GM19023 (cell line): ENCODE results near the gene PITX2.

Source experiments
- ATAC-seq: cut with Tn5 transposase; IDR thresholded peaks from one replicate; pipeline ENCODE4 v1.9.1; 2021; ENCODE audit warnings: mild to moderate bottlenecking, moderate library complexity; ENCODE audit not compliant: unreplicated experiment

The PITX2 gene

DNA sequence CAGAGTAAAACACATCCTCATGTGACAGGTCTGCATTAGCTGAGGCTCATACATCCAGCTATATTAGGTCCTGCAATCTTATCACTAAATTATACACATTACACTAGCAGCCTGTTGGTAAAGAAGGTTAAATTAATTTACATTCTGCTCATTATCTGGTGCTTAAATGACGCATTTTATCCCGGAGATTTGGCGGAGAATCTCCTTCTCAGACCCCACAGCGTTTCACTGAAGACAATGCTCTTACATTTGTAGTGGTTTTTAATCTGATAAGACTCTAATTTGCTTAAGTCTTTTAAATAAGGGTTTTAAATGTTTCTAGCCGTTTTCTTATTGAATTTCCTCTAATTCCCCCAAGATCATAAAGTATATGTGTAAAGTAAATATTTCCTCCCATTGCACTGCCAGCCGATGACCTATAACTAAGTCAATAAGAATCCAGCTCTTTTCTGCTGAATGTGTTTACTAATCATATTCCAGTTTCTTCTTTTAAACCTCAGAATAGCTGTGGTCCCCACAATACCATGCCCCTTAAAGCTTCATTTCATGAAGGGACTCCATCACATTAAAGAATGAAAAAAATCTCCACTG lies 2.1 kb upstream of the PITX2 start:
- ATAC-seq: no peak

DNA sequence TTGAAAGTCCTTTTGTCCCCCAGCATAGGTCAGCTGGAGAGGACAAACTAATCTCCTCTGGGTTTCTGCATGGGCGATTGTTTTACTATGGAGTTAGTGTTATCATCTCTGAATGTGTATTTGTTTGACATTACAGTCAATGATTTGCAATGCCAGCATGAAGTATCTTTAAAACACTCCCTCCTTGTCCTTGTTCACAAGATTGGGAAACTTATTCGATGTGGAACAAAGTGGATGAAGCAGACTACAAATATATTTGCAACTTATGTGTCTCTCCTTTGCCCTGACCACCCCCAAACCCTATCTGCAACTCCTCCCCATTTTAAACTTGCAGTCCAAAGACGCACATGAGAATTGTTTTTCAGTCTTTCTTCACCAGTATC lies 1.5 kb upstream of the PITX2 start:
- ATAC-seq: no peak

DNA sequence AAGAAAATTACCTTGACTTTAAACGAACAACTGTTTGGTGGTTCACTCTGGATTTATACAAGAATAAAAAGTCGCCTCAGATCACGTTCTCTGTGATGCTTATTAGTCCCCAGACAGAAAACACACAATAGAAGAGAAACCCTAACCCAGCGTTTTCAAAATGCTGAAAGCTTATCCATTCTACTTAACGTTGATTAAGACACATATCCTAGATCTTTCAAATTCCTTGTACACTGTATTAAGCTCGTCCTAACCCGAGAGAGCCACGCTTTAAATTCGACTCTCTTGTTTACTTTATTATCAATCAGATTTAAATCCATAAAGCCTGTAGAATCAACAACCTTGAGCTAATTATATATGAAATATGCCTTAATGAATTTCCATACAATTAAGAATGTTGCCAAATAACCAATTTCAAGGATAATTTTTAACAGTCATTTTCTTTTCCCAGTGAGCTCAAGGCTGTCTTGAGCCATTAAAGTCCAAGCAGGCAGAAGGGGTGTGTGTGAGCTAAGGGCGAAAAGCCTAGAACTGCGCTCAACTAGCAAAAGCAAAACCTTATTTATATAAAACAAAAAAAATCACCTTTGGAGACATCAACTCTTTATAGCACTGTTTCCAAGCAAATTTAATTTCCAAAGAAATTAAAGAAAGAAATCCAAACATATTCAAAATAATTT lies 981 bp upstream of the PITX2 start:
- ATAC-seq: no peak

DNA sequence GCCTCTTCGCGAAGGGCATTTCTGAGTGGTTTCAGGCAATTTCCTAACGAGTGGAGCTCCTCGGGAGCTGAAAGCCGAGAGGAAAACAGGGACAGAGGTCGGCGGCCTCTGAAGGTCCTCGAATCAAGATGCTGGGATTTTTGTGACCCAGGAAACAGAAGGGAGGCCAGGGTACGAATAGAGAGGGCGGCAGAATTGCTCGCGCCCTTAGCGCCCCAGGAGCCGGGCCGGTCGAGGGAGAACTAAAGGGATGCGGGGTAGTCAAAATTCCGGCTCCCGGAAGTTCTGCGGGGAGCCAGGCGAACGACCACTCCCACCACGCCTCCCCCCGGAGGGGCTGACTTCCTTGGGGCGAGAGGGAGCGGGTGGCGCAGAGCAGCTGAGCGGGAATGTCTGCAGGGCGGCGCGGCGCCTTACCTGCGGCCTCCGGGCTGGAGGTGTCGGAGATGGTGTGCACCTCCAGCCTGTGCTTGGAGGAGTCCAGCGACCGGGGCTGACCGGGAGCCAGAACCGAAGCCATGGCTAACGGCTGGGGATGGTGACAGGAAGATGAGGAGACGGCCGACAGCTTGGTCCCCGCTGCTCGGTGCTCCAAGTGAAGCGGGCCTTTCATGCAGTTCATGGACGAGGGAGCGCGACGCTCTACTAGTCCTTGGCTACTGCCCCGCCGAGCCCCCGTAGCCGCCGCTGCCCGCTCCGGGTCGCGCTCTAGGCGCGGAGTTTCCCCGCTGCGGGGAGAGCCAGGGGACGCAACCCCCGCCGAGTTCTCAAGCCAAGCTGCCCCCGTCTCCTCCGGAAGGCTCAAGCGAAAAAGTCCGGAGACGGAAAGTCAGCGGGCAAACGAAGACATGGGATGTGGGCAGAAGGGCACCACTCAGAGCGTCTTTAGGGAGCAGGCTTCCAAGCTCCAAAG lies 782 bp downstream of the PITX2 start:
- no peak for ATAC-seq

DNA sequence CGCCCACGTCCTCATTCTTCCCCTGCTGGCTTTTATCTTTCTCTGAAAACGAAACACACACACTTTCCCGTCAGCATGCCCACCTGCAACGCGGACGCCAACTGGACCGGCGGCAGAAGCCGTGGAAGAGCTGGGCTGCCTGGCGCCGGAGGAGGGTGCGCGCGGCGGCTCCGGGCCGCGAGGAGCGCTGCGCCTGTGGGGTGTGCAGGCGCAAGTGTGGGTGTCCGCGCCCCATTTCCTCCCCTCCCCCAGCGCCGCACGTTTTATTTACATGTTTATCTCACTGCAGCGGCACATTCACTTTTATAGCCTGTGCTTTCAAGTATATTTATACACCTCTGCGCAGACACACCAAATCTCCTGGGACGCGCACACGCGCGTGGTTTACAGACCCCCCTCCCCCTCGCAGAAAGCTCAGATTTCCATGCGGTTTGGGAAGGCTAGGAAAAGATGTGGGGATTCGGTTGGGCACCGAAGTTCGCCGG lies 1.5 kb downstream of the PITX2 start:
- no peak for ATAC-seq

DNA sequence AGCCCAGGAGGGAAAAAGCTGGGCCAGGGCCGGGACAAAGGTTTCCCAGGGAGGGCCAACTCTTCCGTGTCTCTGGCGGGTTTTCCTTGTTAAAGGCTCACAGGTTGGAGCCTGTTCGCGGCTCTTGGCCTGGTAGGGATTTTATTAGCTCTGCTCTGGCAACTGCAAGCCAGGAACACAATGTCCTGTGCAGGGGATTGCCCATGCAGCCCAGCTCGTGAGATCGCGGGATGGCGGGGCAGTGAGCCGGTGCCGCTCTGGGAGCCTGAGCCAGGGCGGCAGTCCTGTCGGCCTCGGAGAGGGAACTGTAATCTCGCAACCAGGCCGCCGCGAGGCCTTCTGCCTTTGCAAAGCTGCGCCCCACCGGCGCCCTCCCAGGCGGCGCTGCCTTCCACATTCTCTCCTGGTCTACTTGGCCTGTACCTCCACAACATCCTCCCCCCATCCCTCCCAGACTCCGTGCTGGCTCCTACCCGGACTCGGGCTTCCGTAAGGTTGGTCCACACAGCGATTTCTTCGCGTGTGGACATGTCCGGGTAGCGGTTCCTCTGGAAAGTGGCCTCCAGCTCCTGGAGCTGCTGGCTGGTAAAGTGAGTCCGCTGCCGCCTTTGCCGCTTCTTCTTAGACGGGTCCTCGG lies 2.1 kb downstream of the PITX2 start:
- no peak for ATAC-seq

DNA sequence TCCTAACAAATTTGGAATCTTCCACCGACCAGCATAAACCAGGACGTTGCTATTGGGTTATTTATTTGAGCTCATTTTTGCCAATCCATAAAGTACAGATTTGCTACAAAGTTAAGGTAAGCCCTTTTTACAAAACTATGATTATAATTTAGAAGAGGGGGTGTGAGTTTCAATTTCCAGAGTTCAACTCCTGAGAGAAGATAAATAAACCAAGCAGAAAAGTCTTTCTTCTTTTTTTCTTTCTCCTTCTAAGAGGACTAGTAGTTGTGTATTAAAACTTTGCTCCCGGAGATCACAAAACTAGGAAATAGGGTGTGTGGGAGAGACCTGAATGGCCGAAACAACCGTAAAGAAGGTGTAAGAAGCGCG lies 2.6 kb downstream of the PITX2 start:
- no peak for ATAC-seq

DNA sequence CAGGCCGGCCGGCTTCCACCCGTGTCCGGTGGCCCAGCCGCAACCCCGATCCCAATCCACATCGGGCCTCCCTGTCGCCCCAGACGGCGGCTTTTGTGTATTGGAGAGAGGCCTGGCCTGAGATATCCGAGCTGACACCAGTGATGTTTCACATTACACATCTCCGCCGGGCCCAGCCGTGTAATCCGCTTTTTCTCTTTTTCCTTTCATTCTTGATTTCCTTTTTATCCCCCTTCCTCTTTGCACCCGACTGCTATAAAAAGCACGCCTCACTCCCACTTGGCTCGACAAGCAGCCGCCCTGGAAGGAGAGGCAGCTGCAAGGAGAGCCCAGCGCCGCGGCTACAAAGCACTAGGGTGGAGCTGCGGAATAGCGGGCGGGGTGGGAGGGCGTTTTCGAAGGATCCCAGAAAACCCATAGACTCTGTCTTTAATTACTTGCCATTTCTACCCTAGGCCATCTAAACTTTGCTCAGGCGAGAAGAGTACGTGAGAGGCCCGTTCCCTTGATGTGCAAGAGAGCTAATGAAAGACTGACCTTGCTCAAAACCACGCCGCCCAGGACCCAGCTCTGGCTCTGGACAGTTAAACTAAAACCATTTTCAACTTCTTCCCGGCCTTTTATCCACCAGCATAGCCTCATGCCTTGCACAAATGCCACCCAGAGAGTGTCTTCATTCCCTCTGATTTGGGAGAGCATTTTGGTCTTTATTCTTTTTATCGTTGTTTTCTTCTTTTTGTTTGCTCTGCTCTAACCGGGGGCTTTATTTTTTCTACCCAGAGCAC lies 3.2 kb downstream of the PITX2 start:
- no peak for ATAC-seq

DNA sequence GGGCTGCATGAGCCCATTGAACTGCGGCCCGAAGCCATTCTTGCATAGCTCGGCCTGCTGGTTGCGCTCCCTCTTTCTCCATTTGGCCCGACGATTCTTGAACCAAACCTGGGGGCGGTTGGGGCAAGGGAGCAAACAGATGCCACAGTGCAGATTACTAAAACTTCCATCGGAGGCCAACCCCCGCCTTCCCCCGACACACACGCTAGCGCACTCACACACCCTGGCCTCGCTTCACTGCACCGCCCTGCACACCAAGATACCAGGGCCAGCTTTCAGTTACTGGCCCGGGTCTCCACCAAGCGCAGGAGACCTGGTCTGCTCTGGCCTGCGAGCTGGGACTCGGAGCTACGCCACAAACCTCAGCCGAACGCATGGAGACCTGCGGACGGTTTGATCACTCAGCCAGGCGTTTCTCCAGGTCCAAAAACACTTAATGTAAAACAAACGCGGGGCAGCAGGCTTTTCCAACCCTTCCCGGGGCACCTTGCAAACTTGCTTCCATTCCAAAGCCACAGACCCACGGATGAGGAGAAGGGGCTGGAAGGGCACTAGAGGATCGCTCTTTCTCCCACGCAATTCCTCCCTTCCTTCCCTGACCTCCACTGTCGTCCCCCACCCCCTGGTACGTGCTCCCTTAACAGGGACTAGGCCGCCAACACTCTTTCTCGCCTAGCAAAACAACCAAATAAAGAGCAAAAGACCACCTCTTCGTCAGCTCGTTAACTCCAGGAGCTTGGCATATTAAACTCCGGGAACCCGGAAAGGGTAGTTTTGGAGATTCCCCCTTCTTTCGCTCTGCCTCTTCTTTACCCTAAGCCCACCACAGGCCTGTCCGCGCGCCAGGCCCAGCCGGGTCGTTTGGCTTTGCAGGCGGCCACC lies 4.1 kb downstream of the PITX2 start:
- ATAC-seq: no peak

DNA sequence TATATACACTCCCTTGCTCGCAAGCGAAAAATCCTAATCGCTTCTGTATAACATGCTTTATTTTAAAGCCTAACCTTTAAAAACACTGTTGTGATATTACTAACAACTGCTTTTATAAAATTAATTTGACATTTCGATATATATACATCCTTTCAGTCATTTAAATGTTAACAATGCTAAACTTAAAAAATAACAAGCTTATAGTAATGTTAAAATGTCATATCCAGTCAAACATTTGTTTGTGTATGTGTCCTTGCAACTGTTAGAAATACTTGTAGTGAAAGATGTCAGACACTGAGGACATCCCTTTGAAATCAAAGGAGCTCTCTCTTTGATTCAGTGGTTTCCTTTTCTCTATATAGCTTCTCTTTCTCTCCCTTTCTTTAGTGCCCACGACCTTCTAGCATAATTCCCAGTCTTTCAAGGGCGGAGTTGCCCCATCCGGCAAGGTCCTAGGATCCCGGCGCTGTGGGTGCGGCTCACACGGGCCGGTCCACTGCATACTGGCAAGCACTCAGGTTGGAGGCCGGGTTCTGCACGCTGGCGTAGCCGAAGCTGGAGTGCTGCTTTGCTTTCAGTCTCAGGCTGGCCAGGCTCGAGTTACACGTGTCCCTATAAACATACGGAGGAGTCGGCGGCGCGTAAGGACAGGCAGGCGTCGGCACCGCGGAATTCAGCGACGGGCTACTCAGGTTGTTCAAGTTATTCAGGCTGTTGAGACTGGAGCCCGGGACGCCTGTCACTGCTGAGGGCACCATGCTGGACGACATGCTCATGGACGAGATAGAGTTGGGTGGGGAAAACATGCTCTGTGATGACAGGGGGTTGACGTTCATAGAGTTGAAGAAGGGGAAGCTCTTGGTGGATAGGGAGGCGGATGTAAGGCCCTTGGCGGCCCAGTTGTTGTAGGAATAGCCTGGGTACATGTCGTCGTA lies 5.0 kb downstream of the PITX2 start:
- no peak for ATAC-seq

DNA sequence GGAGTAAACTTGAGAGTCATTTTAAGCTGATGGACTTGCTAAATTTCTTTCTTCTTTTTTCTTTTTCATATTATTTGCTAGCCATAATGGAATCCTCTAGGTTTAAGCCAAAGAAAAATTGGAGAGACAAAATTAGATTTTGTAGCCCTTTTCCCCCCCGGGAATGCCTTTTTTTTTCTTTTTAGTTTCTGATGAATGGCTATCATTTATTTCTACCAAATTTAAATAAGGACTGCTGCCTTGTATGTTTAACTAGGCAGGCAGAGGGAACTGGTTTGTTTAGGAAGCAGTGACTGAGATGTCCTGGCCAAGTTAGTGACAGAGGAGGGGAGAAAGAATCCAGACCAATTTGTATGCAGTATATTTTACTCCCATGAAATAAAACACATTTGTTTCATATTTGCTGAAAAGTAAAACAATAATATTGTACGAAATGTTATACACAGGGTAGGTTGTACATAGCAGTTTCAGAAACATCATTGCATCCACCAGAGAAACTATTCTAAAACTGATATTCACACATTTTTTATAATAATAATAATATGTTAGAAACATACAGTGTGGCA lies 5.7 kb downstream of the PITX2 start:
- ATAC-seq: no peak

DNA sequence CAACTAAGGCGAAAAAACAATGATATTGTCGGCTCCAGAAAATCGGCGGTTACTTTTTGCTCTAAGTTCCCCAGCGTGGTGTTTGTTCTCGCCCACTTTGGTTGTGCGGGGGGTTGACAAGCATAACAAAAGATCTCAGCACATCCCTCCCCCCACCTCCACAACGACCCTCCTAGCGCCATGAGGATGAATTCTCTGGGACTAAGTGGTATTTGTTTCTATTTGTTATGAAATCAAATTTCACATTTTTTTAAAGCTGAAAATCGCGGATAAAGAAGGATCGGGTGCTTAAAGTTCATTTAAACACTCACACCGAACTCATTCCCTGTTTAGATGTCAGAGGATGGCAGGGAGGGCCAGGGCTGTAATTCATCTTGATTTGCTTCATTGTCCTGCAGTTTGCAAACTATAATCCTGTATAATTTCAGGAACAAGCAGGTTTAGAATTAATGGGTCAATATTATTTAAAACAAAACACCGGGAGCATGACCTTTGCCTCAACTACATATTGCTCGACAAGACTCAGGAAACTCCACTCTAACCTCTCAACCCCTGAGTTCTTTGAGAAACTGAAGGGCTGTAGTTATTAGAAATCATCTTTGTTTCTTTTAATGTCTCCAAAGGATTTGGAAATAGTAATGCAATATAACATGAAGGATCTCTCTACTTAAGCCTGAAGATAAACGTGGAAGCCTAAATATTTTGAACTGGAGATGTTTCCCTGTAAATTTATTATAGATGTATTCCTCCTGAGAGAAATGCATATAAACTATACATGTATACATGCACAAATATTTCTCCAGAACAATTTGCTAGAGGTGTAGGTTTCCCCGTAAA lies 6.4 kb downstream of the PITX2 start:
- no peak for ATAC-seq

DNA sequence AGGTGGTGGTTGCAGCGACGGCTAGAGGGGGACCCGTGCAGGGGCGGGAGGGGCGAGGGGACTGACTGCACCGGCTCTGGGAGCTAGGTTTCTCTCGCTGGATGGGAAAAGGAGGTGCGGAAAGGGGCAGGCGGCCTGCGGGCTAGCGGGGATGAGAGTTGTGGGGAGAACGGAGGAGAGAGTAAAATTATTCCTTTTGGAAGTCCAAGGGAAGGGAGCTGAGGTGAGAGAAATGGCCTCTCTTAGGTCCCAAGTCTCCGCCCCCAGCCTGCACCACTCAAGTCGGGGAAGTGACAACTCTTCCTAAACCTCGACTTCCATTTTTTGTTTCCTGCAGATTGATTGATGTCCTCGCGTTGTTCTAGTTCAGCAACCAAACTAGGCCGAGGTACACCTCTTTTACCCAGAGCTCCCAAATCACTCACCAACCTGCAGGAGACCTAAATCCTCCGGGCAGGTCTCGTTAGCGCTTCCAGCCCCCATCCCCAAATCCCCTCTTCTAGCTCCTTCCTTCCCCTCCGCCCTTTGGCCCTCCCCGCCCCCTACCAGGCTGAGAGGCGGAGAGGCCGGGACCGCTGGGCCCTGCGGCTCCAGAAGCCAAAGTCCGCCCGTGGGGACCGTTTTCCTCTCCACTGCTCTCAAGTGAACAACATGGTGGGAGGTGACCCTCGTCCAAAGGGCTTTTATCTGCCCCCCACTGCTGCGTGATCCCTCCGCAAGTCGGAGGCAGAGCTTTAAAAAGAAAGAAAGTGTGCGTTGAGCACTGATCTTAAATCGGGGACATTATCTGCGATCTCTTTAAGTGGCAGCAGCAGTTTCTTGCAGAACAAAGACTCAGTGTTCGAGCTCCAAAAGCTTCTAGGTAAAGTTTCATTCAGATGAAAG lies 7.3 kb downstream of the PITX2 start:
- ATAC-seq: no peak

DNA sequence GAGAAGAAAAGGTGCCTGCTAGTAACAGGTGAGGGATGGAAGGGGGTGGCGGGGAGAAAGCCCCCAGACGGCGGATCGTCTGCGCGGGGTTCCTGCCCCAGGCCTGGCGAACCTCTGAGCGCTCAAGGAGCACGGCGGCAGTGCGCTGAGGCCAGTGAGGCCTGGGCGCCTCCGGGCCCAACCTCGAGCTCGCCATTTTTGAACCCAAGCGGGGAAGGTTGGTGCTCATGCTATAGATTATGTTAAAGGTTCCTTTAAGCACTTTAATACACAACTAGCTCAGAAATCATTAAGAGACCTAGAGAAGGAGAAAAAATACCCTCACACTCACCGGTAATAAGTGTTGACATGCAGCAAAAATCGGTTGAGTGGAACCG lies 7.9 kb downstream of the PITX2 start:
- no peak for ATAC-seq

DNA sequence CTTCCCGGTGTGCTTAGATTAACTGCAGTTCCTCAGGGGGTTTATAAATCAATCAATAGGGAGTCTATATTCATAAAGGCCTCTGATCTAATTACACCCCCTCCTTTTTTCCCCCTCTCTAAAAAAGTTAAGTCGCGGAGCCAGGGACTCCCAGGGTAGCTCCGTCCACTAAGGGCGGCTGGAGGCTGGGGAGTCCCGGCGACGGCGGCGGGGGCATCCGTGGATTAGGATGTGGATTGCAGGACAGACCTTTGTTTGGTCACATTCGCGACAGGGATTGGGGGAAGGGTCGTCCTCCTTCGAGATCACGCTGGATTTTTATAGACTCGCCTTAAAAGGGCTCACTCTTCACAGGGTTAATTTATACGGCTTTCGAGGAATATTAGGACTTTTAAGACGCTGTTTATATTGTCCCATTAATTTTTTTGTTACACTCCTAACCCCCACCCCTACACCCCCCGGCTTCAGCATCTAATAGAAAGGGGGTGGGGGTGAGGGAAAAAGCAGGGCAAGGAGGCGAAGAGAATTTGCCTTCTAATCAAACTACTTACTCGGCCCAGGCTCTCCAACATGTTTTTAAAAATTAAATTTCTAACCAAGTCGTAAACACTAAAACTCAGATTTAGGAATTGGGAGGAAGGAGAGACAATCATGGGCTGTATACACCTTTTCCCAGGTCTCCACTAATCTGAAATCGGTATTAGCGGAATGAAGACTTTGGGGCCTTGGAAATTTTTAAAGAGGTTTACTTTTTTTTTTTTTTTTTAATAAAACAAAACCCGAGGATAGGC lies 8.5 kb downstream of the PITX2 start:
- no peak for ATAC-seq

DNA sequence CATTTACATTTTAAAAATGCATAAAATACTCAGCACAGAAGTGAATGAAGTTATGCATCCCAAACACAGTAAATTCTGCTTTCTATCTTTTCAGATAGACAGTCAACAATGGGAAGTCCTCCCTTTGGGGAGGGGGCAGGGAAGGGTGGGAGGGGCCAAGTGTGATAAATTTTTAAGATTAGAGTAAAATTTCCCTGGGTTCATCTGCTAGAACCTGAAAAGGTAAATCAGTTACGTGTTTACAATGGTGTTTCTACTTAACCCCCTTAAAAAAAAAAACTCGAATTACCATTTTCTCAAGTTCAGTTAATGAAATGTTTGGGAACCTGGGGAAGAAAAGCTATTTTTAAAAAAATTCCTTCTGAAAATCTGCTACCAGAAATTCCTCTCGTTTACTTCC lies 9.1 kb downstream of the PITX2 start:
- no peak for ATAC-seq
